HepG2 (cell line): ENCODE measurements around the gene TPGS1. TPM values are rescaled to one million over a fixed set of nuclear protein-coding genes. Genes with fewer than 3 reads are reported as not detected.

Experiments
- AGO1 ChIP-seq: fragments of 200-400 bp; formaldehyde crosslinking; IDR thresholded peaks from 2 replicates; pipeline ENCODE4 v1.6.1; 2017; ENCODE audit warnings: mild to moderate bottlenecking, low read depth, low read length, moderate library complexity; ENCODE audit not compliant: poor library complexity, severe bottlenecking
- AKAP8 ChIP-seq: sonication (generic); formaldehyde crosslinking; IDR thresholded peaks from 2 replicates; pipeline ENCODE4 v1.5.1; 2020; ENCODE audit warnings: mild to moderate bottlenecking, missing genetic modification reagents
- MEIS1 ChIP-seq: sonication (generic); formaldehyde crosslinking; IDR thresholded peaks from 2 replicates; pipeline ENCODE4 v1.9.0; 2021; ENCODE audit warnings: mild to moderate bottlenecking, missing genetic modification reagents, moderate library complexity, borderline replicate concordance
- NAIF1 ChIP-seq: sonication (generic); formaldehyde crosslinking; IDR thresholded peaks from 2 replicates; pipeline ENCODE4 v1.5.0; 2020; ENCODE audit warnings: mild to moderate bottlenecking, missing genetic modification reagents, borderline replicate concordance
- ZFP90 ChIP-seq: sonication (generic); formaldehyde crosslinking; IDR thresholded peaks from 2 replicates; pipeline ENCODE4 v1.8.0; 2022; ENCODE audit warnings: missing genetic modification reagents, mild to moderate bottlenecking, inconsistent platforms, borderline replicate concordance
- ZNF234 ChIP-seq: sonication (generic); formaldehyde crosslinking; conservative IDR thresholded peaks from 2 replicates; pipeline ENCODE4 v1.5.1; 2020; ENCODE audit warnings: mild to moderate bottlenecking, missing genetic modification reagents
- ZNF660 ChIP-seq: sonication (generic); formaldehyde crosslinking; IDR thresholded peaks from 2 replicates; pipeline ENCODE4 v1.5.1; 2020; ENCODE audit warnings: mild to moderate bottlenecking, low read depth, missing genetic modification reagents, borderline replicate concordance
- polyA plus RNA-seq, 8 experiments: library from polyadenylated mRNA; depleted of rRNA in 3 of 8; stranded (reverse) in 7 of 8; unstranded in 1 of 8; fragments of >200 nt; fragmentation: Illumina TruSeq in 4 of 8; extraction: Trizol in 4 of 8; gene quantifications; 2 replicates each; pipeline versions ENCODE4 v1.2.1 to v1.2.3, GENCODE V29; 2011 to 2016; ENCODE audit warnings: low read depth in 4 of 8, missing spikeins in 1 of 8, mixed read lengths in 1 of 8; ENCODE audit not compliant: insufficient read depth in 1 of 8
- total RNA-seq, 5 experiments: library from RNA; depleted of rRNA; stranded (reverse); fragments of >200 nt; fragmentation: Illumina TruSeq; extraction: Trizol; gene quantifications; 2 replicates each; pipeline ENCODE4 v1.2.3, GENCODE V29; 2016; ENCODE audit warnings: low read depth in 1 of 5
- TF ChIP-seq, protein P1 (sequence below): sonication (generic); formaldehyde crosslinking; IDR thresholded peaks from 2 replicates; pipeline ENCODE4; 2020; ENCODE audit warnings: missing genetic modification reagents, mild to moderate bottlenecking, borderline replicate concordance
- TF ChIP-seq, protein P2 (sequence below): sonication (generic); formaldehyde crosslinking; IDR thresholded peaks from 2 replicates; pipeline ENCODE4 v1.5.1; 2020; ENCODE audit warnings: missing genetic modification reagents, mild to moderate bottlenecking, borderline replicate concordance
- TF ChIP-seq, protein P3 (sequence below): sonication (generic); formaldehyde crosslinking; IDR thresholded peaks from 2 replicates; pipeline ENCODE4 v1.8.1; 2023; ENCODE audit warnings: missing genetic modification reagents, mild to moderate bottlenecking, borderline replicate concordance

TPGS1 gene
- total and polyA plus RNA-seq, 2 of the 13 experiments (the other 11 are each of a cell fraction or from before 2014, with no cell fraction given) = 1.1 to 6.2 TPM

DNA sequence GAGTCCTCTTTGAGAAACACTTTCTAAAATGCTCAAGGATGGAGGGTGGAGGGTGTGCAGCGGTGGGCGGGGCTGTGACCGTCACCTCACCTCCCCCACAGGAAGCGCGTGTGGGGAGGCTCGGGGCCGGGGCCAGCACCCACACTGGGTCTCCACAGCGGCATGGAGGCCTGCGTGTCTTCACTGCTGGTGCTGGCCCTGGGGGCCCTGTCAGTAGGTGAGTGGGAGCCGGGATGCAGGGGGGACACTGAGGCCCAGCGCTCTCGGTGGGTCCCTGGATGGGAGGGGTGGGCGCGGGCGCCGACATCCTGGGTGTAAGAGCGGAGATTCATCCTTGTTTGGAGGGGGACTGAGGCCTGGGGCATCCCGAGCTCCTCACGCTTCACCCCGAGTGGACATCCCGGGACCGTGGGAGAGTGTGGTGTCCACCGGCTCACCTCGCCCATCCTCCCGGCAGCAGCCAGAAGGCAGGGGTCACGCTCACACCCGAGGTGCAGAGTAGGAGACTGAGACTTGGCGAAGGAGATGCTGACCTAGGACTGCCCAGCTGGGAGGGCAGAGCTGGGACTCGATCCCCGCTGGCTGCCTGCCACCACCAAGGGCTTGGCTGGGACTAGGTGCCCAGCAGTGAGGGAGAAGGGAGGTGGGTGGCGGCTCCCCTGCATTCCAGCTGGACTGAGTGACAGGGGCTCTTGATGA is 36.8 kb downstream of the TPGS1 start, which contains the start of gene GZMM (continued):
- TF ChIP-seq, protein P1, sequence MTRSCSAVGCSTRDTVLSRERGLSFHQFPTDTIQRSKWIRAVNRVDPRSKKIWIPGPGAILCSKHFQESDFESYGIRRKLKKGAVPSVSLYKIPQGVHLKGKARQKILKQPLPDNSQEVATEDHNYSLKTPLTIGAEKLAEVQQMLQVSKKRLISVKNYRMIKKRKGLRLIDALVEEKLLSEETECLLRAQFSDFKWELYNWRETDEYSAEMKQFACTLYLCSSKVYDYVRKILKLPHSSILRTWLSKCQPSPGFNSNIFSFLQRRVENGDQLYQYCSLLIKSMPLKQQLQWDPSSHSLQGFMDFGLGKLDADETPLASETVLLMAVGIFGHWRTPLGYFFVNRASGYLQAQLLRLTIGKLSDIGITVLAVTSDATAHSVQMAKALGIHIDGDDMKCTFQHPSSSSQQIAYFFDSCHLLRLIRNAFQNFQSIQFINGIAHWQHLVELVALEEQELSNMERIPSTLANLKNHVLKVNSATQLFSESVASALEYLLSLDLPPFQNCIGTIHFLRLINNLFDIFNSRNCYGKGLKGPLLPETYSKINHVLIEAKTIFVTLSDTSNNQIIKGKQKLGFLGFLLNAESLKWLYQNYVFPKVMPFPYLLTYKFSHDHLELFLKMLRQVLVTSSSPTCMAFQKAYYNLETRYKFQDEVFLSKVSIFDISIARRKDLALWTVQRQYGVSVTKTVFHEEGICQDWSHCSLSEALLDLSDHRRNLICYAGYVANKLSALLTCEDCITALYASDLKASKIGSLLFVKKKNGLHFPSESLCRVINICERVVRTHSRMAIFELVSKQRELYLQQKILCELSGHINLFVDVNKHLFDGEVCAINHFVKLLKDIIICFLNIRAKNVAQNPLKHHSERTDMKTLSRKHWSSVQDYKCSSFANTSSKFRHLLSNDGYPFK = no peak
- peak; percentile 90; the same call in 1 of the 2 replicates for TF ChIP-seq AKAP8 (CRISPR knock-in tag)
- TF ChIP-seq, protein P2, sequence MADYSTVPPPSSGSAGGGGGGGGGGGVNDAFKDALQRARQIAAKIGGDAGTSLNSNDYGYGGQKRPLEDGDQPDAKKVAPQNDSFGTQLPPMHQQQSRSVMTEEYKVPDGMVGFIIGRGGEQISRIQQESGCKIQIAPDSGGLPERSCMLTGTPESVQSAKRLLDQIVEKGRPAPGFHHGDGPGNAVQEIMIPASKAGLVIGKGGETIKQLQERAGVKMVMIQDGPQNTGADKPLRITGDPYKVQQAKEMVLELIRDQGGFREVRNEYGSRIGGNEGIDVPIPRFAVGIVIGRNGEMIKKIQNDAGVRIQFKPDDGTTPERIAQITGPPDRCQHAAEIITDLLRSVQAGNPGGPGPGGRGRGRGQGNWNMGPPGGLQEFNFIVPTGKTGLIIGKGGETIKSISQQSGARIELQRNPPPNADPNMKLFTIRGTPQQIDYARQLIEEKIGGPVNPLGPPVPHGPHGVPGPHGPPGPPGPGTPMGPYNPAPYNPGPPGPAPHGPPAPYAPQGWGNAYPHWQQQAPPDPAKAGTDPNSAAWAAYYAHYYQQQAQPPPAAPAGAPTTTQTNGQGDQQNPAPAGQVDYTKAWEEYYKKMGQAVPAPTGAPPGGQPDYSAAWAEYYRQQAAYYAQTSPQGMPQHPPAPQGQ = no peak
- no peak for TF ChIP-seq ZNF660
- TF ChIP-seq ZFP90 = no peak
- peak; percentile 82 for TF ChIP-seq AGO1
- no peak for TF ChIP-seq MEIS1 (CRISPR knock-in tag)
- TF ChIP-seq NAIF1 (CRISPR knock-in tag) = no peak
- no peak for TF ChIP-seq ZNF234 (CRISPR knock-in tag)
- TF ChIP-seq, protein P3, sequence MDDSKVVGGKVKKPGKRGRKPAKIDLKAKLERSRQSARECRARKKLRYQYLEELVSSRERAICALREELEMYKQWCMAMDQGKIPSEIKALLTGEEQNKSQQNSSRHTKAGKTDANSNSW (CRISPR knock-in tag) = no peak
